HEK293T (cell line): ENCODE measurements around the gene HOXC5.

ENCODE experiments used
- BHLHE40 ChIP-seq: fragments of 450-650 bp; IDR thresholded peaks from 2 replicates; pipeline ENCODE4 v1.6.1; 2016; ENCODE audit warnings: mild to moderate bottlenecking, moderate library complexity, borderline replicate concordance
- ELF4 ChIP-seq: fragments of 450-650 bp; IDR thresholded peaks from 2 replicates; pipeline ENCODE4 v1.6.1; 2017; ENCODE audit warnings: antibody characterized with exemption
- FOXK2 ChIP-seq: fragments of 450-650 bp; IDR thresholded peaks from 2 replicates; pipeline ENCODE4 v1.6.1; 2016; ENCODE audit warnings: mild to moderate bottlenecking
- FOXM1 ChIP-seq: fragments of 450-650 bp; IDR thresholded peaks from 2 replicates; pipeline ENCODE4 v1.6.1; 2017; ENCODE audit warnings: mild to moderate bottlenecking, borderline replicate concordance
- PKNOX1 ChIP-seq: fragments of 450-650 bp; IDR thresholded peaks from 2 replicates; pipeline ENCODE4 v1.6.1; 2016
- TARDBP ChIP-seq: fragments of 450-650 bp; IDR thresholded peaks from 2 replicates; pipeline ENCODE4 v1.6.1; 2016

- TF ChIP-seq BHLHE40 (no peak), FOXM1 (no peak), ELF4 (no peak), FOXK2 (no peak), TARDBP (no peak), PKNOX1 (no peak)
These were observed 6.7 kb downstream of the HOXC5 start for GRCh38 chr12:54039417-54040147.
